Measurements from ENCODE around the gene CALD1. TPM values are rescaled to one million over a fixed set of nuclear protein-coding genes. Genes with fewer than 3 reads are reported as not detected.

The CALD1 gene
- total and polyA plus RNA-seq, 2 experiments from 2014 or later, result 132 to 842 TPM

- TF ChIP-seq ZNF462 (CRISPR knock-in tag; IDR thresholded peaks at IDR 0.05) (no peak), EZH2phosphoT487 (IDR thresholded peaks at IDR 0.05; ENCODE audit: unreplicated experiment) (no peak), POLR2AphosphoS5 (IDR thresholded peaks at IDR 0.05; ENCODE audit: low read depth) (no peak), ETS1 (IDR thresholded peaks at IDR 0.05) (no peak), CREB1 (CRISPR knock-in tag; IDR thresholded peaks at IDR 0.05; ENCODE audit: low read depth) (no peak), ZNF331 (CRISPR knock-in tag; IDR thresholded peaks at IDR 0.05; ENCODE audit: low read depth) (no peak)
Measured at GRCh38 chr7:134907639-134908038, 128.2 kb downstream of the CALD1 start (continued).

- TF ChIP-seq NANOG (IDR thresholded peaks at IDR 0.05; ENCODE audit: borderline replicate concordance), result no peak
- TF ChIP-seq ZNF114 (CRISPR knock-in tag; IDR thresholded peaks at IDR 0.05), result no peak
- Histone ChIP-seq H3K4me3 (no peak overlapping the region), H3K79me2 (replicated peaks; ENCODE audit: insufficient read depth) (peaks cover 53% of the 10 kb centered on the region), H3K9me2 (ENCODE audit: insufficient read depth) (no peaks in the 10 kb centered on the region), H3K4me2 (no peak overlapping the region), H2AFZ (no peak overlapping the region), H4K20me1 (replicated peaks; ENCODE audit: insufficient read depth) (peaks cover 2% of the 10 kb centered on the region; the same call in 1 of the 2 replicates), H3K36me3 (ENCODE audit: insufficient read depth) (no peaks in the 10 kb centered on the region), H3K27ac (ENCODE audit: low read depth) (no peak overlapping the region), H3F3A (replicated peaks; ENCODE audit: low read depth) (no peaks in the 10 kb centered on the region), H3K27me3 (ENCODE audit: insufficient read depth) (no peaks in the 10 kb centered on the region), H3K4me1 (ENCODE audit: insufficient read depth) (peaks cover 8% of the 10 kb centered on the region; the same call in 1 of the 2 replicates)
- peaks cover 20% of the 10 kb centered on the region for H3K4me1 Mint-ChIP-seq
- H3K9me3 Mint-ChIP-seq, result no peaks in the 10 kb centered on the region
- peaks cover 3% of the 10 kb centered on the region; the same call in 1 of the 3 replicates for H3K36me3 Mint-ChIP-seq (ENCODE audit: low read depth)
- no peak overlapping the region for H3K4me3 Mint-ChIP-seq
- DNase-seq (ENCODE audit: low spot score), result no peak
- H3K27me3 Mint-ChIP-seq (ENCODE audit: insufficient read depth, low read depth, poor library complexity), result peaks cover 4% of the 10 kb centered on the region
- no peak overlapping the region; the same call in 1 of the 2 replicates for H3K27ac Mint-ChIP-seq
- ATAC-seq, result no peak
Measured at GRCh38 chr7:134908289-134908688, 128.9 kb downstream of the CALD1 start.

All from GM23338 (cell line).